Right renal pelvis (tissue), 4 donors: ENCODE results near the gene PIKFYVE. TPM values are rescaled to one million over a fixed set of nuclear protein-coding genes. Genes with fewer than 3 reads are reported as not detected.
"Not testable (repeated sequence)": the region's sequence is repeated elsewhere in the genome, so short reads cannot be mapped to it uniquely, and the experiment has no call there.

Experiments used
- DNase-seq, 4 donors: peaks; one replicate each; pipeline ENCODE4 v3.0.0-alpha.2; 2013; ENCODE audit warnings: low read depth in 4 of 4, low spot score in 3 of 4, missing footprints in 1 of 4
- polyA plus RNA-seq, 4 donors: library from polyadenylated mRNA; unstranded; fragments of 120-200 nt; gene quantifications; one replicate each; pipeline ENCODE4 v1.2.1, GENCODE V29; 2013; ENCODE audit not compliant: insufficient read length in 4 of 4

The PIKFYVE gene, protein sequence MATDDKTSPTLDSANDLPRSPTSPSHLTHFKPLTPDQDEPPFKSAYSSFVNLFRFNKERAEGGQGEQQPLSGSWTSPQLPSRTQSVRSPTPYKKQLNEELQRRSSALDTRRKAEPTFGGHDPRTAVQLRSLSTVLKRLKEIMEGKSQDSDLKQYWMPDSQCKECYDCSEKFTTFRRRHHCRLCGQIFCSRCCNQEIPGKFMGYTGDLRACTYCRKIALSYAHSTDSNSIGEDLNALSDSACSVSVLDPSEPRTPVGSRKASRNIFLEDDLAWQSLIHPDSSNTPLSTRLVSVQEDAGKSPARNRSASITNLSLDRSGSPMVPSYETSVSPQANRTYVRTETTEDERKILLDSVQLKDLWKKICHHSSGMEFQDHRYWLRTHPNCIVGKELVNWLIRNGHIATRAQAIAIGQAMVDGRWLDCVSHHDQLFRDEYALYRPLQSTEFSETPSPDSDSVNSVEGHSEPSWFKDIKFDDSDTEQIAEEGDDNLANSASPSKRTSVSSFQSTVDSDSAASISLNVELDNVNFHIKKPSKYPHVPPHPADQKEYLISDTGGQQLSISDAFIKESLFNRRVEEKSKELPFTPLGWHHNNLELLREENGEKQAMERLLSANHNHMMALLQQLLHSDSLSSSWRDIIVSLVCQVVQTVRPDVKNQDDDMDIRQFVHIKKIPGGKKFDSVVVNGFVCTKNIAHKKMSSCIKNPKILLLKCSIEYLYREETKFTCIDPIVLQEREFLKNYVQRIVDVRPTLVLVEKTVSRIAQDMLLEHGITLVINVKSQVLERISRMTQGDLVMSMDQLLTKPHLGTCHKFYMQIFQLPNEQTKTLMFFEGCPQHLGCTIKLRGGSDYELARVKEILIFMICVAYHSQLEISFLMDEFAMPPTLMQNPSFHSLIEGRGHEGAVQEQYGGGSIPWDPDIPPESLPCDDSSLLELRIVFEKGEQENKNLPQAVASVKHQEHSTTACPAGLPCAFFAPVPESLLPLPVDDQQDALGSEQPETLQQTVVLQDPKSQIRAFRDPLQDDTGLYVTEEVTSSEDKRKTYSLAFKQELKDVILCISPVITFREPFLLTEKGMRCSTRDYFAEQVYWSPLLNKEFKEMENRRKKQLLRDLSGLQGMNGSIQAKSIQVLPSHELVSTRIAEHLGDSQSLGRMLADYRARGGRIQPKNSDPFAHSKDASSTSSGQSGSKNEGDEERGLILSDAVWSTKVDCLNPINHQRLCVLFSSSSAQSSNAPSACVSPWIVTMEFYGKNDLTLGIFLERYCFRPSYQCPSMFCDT (N-terminal part only)
- 10 to 100 TPM; 22.7 to 28.0 (median 27.2) TPM for polyA plus RNA-seq

DNA sequence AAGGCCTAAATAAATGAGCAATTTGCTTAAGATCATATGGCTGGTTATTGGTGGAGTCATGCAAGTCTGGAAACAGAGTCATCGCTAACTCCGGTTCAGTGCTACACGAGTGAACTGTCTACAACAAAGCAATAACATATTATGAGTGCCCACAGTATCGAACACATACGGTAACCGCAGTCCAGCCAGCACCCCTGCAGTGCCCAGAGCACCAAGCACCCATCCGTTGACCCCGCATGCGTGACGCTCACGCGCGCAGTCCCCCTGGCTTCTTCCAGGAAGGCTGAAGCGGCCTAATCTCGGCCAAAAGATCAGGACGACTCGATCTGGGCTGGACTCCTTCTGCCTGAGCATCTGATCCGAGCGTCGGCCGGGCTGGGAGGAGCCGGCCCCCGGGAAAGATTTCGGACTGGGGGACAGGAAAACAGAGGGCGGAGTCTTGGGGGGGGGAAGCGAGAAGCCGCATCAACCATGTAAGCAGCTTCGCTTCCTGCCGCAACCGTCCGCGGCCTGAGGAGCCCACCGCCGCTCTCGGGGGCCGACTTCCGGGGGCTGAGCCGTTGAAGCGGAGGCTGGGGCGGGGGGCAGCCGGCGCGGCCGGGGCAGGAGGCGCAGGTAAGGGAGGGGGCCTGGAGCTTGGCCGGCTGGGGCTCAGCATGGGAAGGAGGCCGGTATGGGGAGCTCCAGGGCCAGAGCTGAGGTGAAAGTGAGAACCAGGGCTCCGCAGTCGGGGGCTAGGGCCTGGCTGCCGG, at the start of gene PIKFYVE:
Gene PIKFYVE, plus strand, starts transcription at position 455 of the 752 bp plus-strand sequence. CDS start 5,265 bp downstream, outside the sequence.
- peak; percentile 91 to 97 (median 94) for DNase-seq

DNA sequence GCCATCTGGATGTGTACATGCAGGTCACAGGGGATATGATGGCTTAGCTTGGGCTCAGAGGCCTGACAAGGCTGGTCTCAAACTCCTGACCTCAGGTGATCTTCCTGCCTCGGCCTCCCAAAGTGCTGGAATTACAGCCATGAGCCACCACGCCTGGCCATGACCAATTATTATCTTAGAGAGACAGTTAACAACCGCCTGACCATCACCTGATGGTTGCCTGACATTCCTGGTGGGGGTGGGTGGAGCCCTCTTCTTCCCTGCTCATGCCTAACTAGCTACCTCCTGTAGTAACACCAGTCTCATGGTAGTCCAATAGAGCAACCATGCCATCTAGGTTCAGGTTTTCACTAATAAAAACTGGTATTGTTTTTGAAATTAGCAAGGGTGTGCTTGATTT, 44.2 kb upstream of the PIKFYVE start:
- DNase-seq: not testable (repeated sequence)

DNA sequence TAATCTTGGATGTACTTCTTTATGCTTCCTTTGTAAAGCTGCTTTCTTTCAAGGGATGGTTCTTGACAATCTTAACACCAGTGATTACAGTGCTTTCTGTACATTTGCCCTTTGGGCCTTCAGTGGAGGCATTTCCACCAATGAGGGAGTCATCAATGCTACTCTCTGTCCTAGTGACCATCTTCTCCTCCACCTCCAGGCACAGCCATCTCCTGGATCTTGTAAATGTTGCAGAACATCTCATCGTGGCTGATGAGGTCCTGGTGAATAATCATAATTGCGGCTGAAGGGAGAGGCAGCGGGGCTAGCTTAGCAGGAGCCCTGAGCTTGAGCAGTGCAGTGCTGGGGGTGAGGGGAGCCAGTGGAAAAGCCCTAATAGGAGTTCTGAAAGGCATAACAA, 43.7 kb upstream of the PIKFYVE start:
- no peak for DNase-seq

DNA sequence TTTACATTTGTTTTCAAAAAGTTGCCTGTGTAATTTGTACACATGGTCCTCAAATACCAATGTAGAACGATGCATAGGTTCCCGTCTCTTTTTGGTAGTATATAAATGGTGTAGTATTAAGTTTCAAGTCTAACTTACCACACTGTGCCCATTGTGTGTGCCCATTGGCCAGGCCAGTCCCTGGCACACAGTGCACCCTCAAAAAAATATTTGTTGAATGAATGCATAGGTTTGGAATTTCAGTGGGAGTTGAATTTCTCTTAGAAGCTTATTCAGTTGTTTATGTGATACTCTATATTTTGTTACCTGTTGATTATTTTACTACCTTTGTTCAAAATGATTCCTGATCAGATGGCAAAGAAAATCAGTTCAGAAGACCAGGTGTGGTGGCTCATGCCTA, 41.3 kb upstream of the PIKFYVE start:
- DNase-seq: no peak

DNA sequence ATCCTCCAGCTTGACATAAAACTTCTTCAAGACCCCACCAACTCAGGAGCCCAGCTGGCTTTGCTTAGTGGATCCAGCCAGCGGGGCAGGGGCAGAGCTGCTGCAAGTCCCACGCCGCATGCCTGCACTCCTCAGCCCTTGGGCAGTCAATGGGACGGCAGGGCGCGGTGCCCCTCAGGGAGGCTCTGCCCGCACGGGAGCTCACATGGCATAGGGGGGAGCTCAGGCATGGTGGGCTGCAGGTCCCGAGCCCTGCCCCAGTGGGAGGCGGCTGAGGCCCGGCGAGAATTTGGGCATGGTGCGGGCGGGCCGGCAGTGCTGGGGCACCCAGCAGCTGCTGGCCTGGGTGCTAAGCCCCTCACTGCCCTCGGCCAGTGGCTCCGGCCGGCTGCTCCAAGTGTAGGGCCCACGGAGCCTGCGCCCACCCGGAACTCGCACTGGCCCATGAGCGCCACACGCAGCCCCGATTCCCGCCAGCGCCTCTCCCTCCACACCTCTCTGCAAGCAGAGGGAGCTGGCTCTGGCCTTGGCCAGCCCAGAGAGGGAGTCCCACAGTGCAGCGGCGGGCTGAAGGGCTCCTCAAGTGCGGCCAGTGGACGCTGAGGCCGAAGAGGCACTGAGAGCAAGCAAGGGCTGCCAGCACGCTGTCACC, 38.3 kb upstream of the PIKFYVE start:
- DNase-seq: no peak

DNA sequence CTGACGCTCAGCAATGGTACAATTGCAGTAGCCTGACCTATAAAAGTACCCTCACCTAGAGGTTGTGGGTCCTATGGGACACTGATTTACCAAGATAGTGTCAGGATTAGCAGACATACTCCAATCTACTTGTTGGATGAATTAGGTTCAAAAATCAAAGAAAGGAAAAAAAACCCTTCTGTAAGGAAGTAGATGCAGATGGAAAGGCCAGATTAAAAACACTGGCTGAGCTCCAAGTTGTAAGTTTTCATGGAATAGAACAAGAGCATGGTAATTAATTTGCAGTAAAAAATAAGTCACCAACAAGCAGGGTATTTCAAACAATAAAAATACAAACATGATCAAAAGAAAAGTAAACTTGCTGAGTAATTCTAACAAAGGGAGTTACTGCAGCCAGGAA, 37.6 kb upstream of the PIKFYVE start:
- DNase-seq: peak in 2 of 4 donors; percentile 14 to 20

DNA sequence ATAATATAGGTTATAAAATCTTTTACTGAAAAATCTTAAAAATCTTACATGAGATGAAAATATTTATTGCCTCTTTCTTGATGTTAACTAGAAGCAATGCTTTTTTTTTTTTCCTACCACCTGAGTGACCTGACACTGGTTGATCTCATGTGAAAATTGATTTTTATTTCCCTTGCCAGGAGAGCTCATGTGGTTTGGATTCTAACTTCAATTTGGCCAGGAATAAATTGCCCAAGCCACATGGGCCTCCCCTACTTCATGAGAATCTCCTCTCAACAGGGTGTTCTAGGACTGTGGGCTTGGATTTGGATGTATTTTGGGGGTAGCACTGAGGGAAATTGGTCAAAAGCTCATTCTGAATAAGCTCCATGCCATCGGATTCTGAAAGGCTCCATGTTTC, 31.3 kb upstream of the PIKFYVE start:
- no peak for DNase-seq

DNA sequence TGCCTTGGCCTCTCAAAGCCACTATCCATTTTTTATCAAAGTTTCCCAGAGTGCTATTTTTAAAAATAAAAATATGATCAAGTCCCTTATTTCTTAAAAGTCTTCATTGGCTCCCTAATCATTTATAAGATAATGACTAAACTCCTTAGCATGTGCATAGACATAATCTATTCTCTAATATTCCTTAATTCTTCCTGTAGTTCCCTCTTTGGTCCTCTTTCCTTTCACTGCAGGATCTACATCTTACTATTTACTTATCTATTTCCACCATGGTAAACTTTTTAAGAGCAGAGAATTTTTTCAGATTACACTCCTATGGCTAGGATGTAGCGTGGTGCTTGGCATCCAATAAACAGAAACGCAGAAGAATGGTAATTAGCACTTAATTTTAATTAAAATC, 30.2 kb upstream of the PIKFYVE start:
- DNase-seq: no peak

DNA sequence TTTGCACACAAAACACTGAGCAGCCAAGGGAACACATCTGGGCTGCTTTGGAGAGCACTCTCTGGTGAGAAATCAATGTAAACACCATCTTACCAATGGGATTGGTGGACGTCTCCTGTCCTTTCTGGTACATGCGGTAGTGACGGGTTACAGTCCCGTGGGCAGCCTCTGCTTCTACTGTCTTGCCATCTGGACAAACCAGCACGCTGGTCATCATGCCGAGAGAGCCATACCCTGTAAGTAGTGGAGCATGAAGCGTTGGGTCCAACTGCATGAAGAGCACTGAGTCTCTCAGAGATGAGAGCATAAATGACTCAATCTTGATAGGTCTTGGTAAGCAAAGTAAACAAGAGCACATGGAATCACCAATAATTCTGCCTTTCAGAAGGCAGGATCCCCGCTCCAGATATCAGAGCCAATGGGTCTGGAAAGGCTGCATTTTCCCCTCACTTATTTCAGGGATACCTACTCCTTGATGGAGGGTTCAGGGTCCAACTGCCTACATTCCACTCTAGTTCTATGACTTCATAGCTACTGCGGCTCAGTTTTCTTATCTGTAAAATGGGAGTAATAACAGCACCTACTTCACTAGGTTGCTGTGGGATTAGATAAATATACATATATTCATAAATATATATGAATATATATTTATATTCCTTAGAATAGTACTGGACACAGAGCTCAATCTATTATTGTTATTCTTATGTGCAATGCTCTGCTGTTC, 26.1 kb upstream of the PIKFYVE start:
- no peak for DNase-seq

DNA sequence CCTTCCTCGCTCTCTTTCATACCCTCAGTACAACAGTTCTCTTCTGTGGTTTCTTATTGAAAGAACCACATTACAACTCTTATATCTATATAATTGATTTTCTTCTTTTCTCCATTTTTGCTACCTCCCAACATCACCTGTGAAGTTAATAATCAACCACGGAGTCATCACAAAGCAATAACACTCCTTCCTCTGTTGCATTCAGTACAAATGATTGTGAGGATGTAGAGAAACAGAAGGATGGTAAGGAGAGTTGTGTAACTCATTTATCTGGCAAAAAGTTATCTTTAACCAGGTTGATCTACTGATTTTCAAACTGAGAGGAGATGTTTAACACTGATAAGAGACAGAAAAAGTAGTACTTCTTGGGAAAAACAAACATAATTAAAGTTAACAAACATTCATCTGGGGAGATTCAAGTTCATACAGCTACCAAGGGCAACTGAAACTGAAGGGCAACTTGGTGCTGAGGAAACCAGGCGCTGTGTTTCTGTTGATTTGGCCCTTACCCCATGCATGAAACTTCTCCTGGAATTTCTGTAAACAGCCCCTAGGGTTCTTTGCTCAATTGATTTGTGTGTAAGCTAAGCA, 25.3 kb upstream of the PIKFYVE start:
- no peak for DNase-seq

DNA sequence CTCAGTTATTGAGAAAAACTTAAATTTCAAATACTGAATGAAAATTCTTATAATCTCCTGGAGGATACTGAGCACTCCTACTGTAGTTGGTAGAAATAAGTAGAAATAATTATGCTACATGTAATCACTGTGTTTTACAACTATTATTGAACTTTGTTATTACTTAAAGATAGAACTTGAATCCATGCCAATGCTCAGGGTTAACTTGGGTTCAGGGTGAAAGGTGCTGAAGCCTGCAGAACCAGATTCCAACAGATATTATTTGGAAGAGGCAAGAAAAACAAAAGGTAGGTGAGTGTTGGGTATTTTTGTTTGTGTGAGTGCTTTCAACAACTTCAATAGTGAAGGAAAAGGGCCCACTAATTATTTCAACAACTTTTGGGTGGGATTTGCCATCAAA, 21.6 kb upstream of the PIKFYVE start:
- no peak for DNase-seq

DNA sequence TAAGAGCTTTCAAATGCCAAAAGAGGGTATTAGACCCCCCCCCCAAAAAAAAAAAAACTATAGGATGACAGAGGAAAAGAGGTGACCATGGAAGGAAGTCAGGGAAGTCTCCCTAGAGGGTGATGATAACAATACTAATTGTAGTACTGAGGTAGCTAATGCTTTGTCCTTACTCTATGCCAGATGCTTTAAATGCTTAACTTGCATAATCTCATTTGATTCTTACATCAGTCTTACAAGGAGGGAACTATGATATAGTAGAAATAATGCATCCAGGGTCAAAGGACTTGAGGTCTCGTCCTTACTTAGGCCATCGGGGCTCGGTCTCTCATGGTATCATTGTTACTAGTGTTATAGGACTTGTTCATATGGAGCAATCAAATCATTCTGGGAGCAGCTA, 20.3 kb upstream of the PIKFYVE start:
- DNase-seq: no peak

DNA sequence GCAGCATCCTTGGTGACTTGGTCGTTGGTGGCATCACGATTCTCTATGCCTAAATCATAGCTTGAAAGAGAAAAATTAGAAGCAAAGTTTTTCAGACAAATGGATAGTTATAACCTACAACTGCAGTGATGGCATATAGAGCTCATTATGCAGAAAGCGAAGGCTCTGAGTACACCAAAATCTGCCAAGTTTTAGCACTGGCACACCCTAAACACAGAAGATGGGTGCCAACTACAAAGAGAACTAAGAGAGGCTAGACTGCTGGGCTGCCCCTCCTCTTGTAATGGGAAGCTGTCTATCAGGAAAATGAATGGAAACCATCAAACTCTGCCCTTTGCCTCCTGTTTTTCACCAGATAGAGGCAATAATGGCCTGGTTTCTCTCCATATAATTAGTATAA, 17.5 kb upstream of the PIKFYVE start:
- no peak for DNase-seq

DNA sequence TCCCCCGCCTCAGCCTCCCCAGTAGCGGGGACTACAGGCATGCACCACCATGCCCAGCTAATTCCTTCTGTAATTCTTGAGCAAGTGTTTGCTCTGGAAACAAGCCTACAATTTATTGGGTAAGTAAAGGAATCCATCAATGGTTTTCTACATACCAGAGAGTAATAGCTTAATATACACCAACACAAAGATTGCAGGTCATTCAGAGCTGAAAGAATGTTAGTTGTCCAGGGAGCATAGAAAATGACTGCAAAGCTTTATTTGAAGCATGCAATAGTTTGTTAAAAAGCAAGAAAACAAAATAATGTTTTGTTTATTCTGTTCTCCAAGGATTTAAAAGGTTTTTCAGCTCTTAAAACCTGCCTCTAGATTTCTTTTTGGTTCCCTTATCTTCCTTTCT, 16.8 kb upstream of the PIKFYVE start:
- no peak for DNase-seq

DNA sequence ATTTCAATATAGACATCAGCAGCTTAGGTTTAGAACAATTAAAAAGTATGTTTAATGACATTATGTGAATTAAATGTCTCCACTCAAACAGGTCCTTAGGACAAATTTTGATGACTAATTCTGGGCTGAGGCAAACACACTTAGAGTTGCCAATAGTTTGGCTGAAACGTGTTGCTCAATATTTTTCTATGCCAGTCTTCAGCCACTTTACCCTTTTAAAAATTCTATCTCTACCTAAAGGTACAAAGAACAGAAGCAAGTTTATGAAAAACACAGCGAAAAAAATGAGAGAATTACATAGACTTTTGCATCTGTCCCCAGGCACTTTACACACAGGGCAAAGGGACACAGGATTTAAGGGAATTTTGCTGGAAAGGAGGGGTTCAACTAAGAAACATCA, 15.7 kb upstream of the PIKFYVE start:
- no peak for DNase-seq

DNA sequence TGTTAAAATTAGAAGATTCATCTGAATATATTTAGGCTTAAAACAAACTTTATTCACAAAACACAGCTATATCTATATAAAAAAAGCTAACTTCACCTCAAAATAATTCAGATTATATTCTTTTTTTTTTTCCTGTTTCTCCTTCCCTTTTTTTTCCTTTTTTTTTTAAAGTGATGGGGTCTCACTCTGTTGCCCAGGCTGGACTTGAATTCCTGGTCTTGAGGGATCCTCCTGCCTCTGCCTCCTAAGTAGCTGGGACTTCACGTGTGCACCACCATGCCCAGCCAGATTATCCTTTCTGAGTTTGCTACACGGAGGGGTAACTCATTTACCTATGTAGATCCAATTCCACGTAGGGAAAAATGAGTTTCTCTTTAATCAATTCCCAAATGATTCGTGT, 15.0 kb upstream of the PIKFYVE start:
- no peak for DNase-seq

DNA sequence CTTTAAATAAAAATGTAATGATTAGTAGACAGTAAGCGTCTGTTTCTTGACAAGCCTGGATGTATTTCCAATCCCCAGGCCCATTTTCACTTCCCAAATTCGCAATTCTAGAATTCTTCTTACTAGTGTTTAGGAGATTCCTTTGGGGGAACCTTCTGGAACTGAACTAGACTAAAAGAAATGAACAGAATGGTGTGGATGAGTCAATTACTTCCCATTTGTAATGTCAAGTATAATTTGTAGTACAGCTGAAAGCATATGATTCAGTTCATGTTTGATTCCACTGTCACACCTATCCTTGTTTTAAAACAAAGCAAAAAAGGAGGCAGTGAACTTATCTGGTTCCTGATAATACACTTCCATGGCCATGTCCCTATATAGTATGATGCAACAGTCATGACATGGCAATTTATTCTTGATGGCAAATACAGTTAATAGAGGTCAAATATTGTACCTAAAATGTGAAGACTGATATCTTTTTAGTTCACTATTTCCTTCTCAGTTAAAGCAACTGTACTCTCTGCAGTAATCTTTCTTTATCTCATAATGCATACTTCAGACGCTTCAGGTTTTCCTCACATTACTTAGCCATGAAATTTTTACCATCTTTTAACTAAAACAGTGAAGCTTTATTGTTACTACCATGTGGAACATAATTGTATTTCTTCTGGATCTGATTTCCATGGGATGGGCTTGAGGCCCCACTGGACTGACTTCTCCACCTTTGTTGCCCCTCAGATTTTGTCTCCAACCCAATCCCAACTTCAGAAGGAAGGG, 13.2 kb upstream of the PIKFYVE start:
- no peak for DNase-seq

DNA sequence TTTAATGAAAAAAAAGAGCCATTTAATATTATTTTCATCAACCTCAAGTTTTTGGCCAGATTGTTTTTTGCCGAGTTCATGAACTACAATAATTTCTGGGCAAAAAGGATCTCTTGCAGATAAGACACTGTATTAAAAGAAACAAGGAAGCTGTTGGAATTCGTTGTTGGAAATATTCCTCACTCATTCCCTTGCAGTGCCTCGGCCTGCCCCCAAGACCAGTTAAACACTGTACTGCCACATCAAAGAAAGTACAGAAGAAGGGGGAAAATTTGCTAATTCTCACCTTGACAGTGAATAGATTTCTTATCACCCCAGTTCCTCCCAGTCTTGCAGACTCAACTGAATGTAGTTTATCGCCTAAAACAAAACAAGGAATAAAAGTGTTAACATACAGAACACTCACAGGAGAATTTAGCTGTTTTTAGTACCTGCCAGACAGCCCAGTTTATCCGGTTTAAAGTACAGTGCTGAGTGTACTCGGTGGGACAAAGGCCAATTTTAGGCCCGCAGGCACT, 12.4 kb upstream of the PIKFYVE start:
- DNase-seq: no peak
